GM18517 (cell line): ENCODE data around the gene COMP.

Source experiments
- ATAC-seq: cut with Tn5 transposase; IDR thresholded peaks from one replicate; pipeline ENCODE4 v1.9.1; 2021; ENCODE audit warnings: mild to moderate bottlenecking, moderate library complexity; ENCODE audit not compliant: unreplicated experiment

The COMP gene

DNA sequence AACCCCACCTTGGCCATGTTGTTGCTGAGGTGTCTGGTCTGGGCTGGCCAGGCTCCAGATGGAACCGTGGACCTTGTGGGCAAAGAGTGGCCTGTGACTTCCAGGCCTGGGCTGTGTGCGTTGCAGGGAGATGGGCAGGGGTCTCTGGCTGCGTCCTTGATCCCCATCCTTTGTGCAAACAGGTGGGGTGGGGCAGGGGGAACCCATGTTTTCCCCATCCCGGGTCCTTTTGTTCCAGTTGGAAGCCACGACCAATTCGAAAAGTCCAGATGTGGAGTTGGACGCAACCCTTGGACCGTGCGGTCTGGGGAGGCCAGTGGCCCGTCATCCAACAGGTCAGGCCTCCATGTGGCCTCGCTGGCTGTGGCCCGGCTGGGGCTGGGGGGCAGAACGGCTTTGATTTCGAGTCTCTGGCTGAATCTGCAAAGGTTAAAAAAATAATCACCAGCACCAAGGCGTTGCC, 13.1 kb upstream of the COMP start:
- no peak for ATAC-seq

DNA sequence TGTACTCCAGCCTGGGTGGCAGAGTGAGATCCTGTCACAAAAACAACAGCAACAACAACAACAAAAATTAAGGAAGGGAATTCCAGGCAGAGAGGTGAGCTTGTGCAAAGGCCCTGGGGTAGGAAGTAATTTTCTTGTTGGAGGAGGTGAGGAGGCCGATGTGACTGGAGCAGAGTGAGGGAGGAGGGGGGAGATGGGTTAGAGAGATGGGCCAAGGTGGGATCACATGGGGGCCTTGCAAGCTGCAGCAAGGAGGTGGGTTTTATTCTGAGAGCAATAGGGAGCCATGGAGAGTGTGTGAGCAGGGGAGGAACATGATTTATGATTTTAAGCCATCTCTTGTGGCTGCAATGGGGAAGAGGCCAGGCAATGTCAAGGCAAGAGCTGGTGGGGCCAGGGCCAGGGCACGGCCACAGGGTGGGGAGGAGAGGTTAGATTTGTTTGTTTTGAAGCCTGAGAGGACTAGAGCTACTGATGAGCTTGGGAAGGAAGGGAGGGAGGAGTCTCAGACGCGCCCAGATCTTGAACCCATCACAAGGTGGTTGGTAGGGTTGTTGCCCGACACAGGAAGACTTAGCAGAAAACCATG, 12.5 kb upstream of the COMP start:
- ATAC-seq = no peak

DNA sequence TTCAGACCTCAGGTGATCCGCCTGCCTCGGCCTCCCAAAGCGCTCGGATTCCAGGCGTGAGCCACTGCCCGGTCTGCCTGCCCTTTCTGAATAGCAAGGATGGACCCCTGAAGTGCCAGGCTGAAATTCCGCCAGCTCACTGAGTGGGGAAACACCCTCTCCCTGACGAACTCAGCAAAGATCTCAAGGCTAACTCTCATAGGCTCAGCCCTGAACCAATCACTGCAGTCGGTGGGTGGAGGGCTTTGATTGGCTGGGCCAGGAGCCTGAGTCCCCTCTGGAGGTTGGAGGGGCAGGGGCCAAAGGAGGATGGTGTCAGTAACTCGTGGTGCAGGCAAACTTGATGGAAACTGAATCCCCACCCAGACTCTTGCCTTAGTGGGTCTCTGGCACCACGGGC, 11.2 kb upstream of the COMP start:
- no peak for ATAC-seq

DNA sequence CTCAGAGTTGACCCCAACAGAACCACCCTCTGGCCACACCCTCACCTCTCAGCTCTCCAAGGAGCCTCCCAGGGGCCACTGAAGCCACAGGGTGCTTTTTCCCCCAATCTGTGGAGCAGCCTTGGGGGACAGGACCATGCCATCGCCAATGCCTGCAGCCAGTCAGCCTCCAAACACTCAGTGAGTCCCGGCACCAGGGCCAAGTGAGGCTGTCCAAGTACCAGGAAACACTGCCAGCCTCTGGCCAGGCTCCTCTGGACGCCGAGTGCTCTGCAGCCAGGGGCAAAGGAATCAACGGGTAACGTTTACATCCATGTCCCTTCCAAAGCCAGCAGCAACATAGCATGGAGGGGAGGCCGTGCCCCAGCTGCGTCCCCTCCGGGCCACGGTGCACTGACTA, 9.5 kb upstream of the COMP start:
- no peak for ATAC-seq

DNA sequence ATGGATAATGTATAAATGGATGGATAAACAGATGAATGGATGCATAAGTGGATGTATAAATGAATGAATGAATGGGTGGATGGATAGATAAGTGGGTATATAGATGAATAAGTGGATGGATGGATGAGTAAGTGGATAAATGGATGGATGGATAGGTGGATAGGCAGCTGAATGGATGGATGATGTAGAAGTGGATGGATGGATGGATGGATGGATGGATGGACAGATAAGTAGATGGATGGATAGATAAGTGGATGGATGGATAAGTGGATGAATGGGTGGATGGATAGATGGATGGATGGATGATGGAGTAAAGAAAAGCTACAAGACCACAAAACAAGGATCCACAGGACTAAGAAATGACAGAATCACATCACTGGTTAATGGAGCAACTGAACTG, 9.0 kb upstream of the COMP start:
- ATAC-seq = no peak

DNA sequence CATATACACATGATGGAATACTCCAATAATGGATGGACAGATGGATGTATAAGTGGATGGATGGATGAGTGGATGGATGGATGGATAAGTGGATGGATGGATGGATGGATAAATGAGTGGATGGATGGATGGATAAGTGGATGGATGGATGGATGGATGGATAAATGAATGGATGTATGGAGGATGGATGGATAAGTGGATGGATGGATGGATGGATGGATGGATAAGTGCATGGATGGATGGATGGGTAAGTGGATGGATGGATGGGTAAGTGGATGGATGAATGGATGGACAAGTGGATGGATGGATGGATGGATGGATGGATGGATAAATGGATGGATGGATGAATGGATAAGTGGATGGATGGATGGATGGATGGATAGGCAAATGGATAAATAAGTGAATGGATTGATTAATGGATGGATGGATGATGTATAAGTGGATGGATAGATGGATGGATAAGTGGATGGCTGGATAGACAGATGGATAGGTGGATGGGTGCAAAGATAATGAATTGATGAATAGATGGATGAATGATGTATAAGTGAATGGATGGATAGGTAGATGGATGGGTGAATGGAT, 8.4 kb upstream of the COMP start:
- no peak for ATAC-seq

DNA sequence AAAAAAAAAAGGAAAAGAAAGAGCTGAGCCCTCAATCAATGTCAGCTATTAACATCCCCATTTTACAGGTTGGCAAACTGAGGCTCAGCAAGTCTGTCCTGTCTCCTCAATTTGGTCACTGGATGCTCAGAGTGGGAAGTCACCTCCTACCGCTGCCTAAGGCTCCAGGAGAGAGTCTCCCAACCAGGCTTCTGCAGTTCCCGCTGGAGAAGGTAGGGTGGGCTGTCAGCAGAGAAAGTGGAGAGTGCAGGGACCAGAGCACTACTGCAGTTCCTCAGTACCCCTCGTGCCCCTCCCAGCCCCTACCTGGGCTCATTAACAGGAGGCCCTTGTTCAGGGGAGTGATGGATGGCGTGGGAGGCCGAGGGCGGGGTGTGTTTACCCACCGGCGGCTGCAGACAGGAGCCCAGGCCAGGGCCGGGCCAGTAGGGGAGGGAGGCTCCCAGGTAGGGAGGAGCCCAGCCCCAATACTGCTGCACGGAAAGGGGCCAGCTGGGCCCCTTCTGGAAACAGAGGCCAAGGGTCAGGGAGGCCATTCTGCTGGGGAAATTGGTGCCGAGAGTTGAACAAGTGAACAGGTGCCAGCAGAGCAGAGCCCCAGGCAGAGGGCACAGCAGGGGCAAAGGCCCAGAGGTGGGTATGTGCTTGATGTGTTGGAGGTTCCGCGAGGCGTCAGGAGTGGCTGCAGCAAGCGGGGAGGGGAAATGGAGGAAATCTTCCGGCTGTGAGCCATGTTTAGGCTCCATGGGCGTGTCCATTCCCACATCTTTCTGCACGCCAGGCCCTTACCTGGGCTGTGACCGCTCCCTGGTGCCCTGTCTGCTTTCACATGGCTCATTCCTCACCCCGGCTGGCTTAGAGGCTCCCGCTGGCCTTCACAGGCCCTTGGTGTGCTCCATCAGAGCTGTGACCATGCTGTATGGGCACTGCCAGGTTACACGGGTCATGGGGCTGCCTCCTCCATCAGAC, 7.6 kb upstream of the COMP start:
- no peak for ATAC-seq

DNA sequence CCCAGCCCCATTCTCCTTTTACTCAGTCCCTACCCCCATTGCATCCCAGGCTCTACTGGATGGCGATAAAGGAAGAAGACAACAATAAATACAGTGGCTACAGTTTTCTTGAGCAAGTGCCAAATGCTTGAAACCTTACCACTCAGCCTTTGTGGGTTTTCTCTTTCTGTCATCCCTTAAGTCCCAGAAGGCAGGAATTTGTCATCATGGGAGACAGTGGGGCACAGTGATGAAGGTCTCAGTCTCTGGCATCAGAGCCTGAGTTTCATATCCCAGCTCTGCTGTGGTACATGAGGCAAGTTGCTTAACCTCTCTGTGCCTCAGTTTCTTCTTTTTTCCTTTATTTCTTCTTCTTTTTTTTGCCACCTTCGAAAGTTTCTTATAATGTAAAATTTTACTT, 5.1 kb upstream of the COMP start:
- ATAC-seq = no peak

DNA sequence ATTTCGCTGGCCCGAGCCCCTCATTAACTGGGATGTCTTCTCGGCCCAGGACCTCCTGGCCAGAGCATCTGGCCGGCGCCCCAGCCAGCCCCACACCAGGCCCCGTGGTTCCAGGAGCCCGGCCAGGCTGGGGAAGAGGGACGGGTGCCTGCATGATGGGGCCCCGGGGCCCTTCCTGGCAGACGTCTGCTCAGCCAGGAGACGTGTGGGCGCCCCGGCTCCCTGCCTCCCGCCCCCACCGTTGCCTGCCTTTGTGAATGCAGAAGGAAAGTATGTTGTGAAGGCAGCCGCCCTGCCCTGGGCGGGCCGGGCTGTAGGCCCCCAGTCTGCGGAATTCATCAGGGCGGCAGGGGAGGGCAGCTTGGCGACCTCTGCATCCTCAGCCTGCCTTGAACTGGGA, 4.4 kb upstream of the COMP start:
- no peak for ATAC-seq

DNA sequence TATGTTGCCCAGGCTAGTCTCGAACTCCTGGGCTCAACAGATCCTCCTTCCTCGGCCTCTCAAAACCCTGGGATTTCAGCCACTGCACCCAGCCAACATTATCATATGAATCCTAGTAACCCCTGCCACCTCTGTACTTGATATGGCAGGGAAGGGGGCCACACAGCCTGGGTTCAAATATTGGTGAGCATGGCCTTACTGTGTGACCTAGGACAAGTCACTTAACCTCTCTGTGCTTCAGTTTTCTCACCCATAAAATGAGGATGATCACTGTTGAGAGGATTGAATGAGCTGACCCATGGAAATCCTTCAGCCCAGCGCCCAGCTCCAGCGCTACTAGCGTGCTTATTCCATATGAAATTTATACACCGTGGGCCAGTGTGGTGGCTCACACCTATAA, 3.6 kb upstream of the COMP start:
- no peak for ATAC-seq

DNA sequence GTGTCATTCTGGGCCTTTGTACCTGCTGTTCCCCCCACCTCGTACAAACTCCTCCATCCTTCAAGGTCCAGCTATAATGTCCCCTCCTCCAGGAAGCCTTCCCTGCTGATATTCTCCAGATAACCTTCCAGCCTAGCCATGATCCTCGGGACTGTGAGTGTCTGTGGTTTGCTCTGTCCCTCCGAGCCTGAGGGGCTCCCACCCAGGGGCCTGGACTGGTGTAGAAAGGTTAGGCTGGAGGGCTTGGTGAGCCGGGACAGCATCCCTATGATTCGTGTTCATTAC, 2.9 kb upstream of the COMP start:
- no peak for ATAC-seq

DNA sequence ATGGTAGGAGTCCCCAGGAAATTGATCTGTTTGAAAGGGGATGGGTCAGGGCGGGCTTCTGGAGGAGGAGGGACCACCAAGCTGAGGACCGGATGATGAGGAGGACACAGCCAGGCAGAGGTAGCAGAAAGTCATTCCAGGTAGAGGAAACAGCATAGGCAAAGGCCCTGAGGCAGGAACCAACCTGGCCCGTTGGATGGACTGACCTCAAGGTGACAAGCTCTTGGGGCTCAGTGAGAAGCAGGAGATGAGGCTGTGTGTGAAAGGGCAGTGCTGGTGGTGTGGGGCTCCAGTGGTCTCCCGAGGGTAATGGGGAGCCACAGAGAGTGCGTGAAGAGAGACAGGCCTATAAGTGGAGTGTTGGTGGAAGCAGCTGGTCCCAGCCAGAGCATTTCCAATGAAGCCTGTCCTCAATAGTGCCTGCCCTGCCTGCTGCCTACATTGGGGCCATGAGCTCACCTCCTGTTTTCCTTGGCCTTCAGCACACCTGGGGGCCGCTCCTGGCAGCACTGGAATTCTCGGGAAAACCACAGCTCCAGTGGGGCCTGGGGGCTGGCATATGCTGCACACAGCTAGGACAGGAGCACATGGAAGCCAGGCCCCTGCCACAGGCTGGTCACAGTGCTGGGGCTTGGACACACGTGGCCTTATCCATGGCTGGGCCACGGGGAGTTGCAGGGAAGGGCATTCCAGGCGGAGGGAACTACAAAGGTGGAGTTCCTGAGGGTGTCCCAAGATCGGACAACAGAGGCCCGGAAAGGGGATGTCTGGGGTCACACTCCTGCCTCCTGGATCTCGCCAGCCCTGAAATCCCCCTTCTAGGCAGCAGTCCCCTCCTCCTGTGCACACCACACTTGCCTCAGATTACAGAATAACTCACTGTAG, 2.3 kb upstream of the COMP start:
- no peak for ATAC-seq

DNA sequence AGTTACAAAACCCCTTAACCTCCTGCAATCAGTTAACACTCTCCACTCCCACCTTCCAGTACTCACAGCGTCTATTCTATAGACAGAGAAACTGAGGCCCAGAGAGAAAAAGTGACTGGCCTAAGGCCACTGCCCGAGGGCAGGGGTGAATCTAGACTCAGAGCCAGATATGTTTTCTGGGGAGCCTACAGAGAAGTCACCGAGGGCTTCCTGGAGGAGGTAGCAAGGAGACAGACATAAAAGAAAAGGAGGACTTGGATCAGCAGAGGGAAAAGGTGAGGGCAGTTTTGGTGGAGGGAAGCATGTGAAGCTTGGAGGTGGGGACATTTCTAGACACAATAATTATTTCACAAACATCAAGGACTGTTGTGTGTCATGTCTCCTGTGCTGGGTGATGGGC, 1.6 kb upstream of the COMP start:
- ATAC-seq = no peak

DNA sequence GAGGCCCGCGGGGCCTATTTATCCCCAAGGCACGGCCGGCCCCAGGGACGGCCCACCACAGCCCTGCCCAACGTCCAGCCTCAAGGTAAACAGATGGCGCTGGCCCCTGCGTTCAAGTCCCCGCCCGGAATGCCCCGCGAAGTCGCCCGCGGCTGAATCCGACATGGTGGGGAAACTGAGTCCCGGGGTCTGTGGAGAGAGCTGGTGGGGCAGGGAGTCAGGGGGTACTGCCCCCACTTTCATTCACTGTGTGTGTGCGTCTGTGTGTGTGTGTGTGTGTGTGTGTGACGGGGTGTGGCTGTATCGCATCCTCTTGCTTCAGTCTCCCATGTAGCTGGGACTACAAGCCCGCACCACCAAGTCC, 192 bp upstream of the COMP start:
- no peak for ATAC-seq

DNA sequence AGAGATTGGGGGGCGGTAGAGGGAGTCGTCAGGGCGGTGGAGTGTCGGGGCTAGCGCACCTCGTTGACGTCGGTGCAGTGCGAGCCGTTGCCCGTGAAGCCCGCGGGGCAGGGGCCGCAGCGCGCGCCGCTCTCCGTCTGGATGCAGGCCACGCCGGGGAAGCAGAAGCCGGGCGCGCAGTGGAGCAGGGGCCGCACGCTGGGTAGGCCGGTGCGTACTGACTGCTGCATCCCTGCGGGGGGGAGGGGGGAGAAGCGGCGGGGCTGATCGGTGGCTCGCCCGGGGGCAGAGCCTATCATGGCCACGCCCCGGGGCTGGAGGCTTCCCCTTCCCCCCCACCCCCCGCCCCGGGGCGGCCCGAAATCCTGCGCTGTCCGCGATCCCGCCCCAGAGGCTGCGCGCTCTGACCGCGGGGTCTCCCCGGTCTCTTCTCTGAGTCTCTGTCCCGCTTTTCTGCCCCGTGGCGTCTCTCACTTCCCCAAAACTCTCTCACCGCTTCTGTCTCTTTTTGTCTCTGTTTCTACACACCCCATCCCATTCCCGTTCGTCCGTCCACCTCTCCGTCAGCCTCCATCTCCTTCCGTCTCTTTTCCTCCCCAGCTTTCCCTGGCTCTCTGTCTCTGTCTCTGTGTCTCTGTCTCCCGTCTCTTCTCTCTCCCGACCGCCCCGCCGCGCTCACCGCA, 1.1 kb downstream of the COMP start:
- ATAC-seq = no peak

DNA sequence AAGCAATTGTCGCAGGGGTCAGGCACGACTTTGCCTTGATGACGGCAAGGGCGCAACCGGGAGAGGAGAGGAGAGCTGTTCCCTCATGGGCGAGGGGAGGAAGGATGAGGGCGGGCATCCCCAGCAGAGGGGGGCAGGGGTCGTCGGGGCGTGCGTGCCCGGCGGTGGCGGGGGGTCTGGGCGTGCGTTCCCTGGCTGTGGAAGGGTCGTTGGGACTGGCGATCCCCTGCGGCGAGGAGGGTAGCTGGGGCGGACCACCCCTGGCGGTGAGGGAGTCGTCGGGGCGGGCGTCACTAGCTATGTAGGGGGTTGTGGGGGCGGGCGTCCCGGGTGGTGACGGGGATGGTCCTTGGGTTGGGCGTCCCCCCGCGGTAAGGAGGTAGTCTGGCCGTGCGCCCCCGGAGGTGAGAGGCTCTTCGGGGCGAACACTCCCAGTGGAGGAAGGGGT, 1.7 kb downstream of the COMP start:
- ATAC-seq = no peak

DNA sequence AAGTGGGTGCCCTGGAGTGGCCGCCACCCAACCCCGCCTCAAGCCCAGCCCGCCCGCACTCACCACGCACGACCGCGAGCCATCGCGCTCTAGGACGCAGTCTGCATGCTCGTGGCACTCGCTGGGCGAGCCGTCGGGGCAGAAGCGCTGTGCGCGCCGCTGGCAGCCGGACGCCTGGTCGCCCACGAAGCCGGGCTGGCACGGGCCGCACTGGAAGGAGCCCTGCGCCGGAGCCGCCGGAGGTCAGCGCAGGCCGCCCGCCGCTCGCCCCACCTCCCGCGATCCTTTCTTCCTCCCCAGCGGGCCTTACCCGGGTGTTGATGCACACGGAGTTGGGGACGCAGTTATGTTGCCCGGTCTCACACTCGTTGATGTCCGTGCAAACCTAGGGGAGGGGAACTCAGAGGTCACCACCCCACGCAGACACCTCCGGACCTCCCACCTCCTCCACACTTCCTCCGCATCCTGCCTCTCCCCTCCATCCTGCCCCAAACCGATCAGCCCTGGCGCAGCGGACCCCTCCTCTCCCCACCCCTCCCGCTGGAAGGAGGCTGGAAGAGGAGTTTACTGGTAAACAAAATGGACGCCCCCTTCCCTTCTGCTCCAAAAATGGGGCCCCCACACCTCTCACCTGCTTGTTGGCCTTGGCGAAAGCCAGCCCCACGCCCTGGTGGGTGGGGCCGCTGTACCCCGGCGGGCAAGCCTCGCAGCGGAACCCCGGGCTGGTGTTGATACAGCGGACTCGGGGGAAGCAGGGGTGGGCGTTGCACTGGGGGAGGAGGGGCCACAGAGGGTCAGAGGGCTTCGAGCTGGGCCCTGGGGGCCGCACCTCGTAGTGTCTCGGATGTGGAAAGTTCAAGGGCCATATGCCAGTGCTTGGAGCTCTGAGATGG, 2.3 kb downstream of the COMP start:
- ATAC-seq = no peak

DNA sequence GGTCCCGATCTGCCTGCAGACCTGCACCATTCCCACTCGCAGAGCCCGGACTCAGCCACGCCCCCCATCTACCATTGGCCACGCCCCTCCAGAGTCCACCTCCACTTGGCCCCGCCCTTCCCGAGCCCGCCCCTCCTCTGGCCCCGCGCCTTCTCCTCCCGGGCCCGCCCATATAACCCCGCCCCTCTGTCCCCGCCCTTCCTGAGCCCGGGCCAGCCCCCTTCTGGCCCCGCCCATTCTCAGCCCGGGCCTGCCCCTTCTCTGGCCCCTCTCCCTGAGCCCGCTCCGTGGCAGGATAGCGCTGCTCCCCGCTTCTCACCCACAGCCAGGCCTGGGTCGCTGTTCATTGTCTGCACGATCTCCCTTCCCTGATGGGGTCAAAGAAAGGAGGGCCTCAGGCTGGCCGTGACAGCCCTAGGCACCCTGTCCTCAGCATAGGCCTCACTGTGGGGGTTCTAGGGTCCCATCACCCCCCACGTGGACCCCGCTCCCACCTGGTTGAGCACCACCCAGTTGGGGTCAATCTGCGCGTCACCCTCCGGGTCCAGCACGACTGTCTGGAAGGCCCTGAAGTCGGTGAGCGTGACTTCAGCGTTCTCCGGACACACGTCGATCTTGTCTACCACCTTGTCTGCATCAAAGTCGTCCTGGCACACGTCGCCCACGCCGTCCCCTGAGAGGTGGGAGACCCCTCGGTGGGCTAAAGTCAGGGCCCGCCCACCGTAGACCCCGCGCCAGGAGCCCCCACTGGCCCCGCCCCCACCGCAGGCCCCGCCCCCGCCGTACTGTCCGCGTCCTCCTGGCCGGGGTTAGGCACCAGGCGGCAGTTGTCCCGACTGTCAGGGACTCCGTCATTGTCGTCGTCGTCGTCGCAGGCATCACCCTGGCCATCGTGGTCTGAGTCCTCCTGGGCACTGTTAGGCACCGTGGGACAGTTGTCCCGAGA, 5.7 kb downstream of the COMP start:
- no peak for ATAC-seq

DNA sequence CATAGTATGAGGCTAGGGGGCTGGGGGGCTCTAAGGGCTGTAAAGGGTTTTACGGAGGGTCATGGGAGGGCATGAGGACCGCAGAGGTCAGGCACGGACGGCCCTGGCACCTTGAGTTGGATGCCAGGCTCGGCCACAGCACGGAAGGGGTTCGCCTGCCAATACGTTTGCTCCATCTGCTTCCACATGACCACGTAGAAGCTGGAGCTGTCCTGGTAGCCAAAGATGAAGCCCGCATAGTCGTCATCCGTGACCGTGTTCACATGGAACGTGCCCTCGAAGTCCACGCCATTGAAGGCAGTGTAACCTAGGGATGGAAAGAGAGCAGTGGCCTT, 6.4 kb downstream of the COMP start:
- ATAC-seq = no peak
